Breast epithelium (tissue), 4 donors: ENCODE data around the gene BNIP2. TPM values are rescaled to one million over a fixed set of nuclear protein-coding genes. Genes with fewer than 3 reads are reported as not detected.

Experiments
- DNase-seq, 2 donors: peaks; one replicate each; pipeline ENCODE4 v3.0.0-alpha.2; 2019; ENCODE audit warnings: low spot score in 2 of 2
- H3K27ac ChIP-seq, 2 donors: fragments of 200-600 bp; sonication (generic) in 1 of 2; one replicate each; pipeline ENCODE4 v1.5.1; 2016 to 2019; ENCODE audit warnings: mild to moderate bottlenecking in 1 of 2
- H3K27me3 ChIP-seq, 2 donors: fragments of 200-600 bp; sonication (generic) in 1 of 2; one replicate each; pipeline versions ENCODE4 v1.5.1 to v1.6.0; 2017 to 2019; ENCODE audit warnings: control low read depth in 1 of 2, mild to moderate bottlenecking in 1 of 2
- H3K36me3 ChIP-seq: fragments of 200-600 bp; one replicate; pipeline ENCODE4 v1.5.1; 2019
- H3K4me1 ChIP-seq, 2 donors: fragments of 200-600 bp; sonication (generic); one replicate each; pipeline ENCODE4 v1.5.1; 2016 to 2019; ENCODE audit warnings: control low read depth in 1 of 2
- H3K4me3 ChIP-seq, 3 donors: fragments of 200-600 bp; sonication (generic); 1 replicate in 2 of 3; 2 replicates in 1 of 3; pipeline ENCODE4 v1.5.1; 2016 to 2019; ENCODE audit warnings: mild to moderate bottlenecking in 3 of 3, moderate library complexity in 2 of 3
- H3K9me3 ChIP-seq, 2 donors: fragments of 200-600 bp; sonication (generic) in 1 of 2; one replicate each; pipeline ENCODE4 v1.5.1; 2016 to 2019; ENCODE audit warnings: control low read depth in 1 of 2
- POLR2A ChIP-seq: fragments of 450-650 bp; IDR thresholded peaks from one replicate; pipeline ENCODE4 v1.6.1; 2016; ENCODE audit warnings: antibody characterized with exemption, mild to moderate bottlenecking, moderate library complexity
- POLR2AphosphoS5 ChIP-seq, 3 donors: sonication (generic); formaldehyde crosslinking; IDR thresholded peaks; one replicate each; pipeline ENCODE4 v1.6.1; 2017; ENCODE audit warnings: antibody characterized with exemption in 3 of 3
- intact Hi-C: fragments of 100-400 bp; cut with DNase I; formaldehyde crosslinking; loops from one replicate; pipeline ENCODE4 v1.15.1; 2023; ENCODE audit warnings: low total_unique reads
- total RNA-seq, 3 donors: library from RNA; depleted of rRNA; stranded (reverse); fragments of >200 nt; gene quantifications; one replicate each; pipeline ENCODE4 v1.1.0, GENCODE V29; 2016
- TF ChIP-seq, protein P1 (sequence below), 3 donors: fragments of 450-650 bp; IDR thresholded peaks; one replicate each; pipeline ENCODE4 v1.5.1; 2016 to 2017; ENCODE audit warnings: antibody characterized with exemption in 3 of 3, mild to moderate bottlenecking in 3 of 3, moderate library complexity in 3 of 3

BNIP2 gene
- total RNA-seq, 3 donors from 2014 or later = 167 TPM

DNA sequence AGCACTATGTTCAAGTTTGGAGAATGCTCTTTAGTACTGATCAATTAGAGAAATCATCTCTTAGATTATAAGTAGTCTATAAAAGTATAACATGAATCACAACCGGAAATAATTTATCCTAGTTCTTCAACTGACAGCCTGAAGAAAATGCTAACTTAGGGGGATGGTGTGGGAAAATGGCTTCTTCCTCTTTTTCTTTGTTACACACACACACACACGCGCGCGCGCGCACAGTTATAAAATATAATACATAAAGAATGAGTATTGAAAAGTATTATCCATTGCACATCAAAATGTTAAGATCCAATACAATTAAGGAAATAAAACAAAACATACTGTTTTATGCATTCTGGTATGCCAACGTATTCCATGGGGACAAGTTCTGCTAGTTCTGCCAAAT is 20.6 kb downstream of the BNIP2 start:
- peaks cover 7% of the 10 kb centered on the region for H3K36me3 ChIP-seq
- no peak overlapping the region for H3K27ac ChIP-seq
- no peak for DNase-seq
- H3K4me3 ChIP-seq = no peak overlapping the region
- TF ChIP-seq POLR2A = no peak
- intact Hi-C loops = no loop called here
- no peaks in the 10 kb centered on the region for H3K4me1 ChIP-seq
- H3K27me3 ChIP-seq = no peaks in the 10 kb centered on the region
- H3K9me3 ChIP-seq = no peaks in the 10 kb centered on the region

DNA sequence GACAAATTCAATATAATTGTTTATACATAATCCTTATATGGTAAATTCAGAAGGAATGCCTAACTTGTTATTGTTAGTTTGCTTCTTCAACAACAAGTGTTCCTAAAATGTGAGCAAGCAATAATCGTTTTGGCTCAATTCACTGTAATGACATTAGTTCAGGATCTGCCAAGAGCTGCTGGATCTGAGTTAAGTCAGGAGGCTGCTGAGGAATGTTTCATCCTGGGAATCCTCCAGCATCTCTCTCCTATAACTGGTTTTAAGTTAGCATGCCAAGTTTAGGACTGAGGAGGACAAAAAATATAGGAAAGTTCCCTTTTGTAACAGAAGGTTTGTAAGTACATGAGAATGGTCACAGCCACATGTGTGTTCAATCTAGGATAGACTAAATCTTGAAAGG is 26.9 kb downstream of the BNIP2 start:
- H3K9me3 ChIP-seq = no peaks in the 10 kb centered on the region
- H3K27ac ChIP-seq = no peak overlapping the region
- H3K27me3 ChIP-seq = no peaks in the 10 kb centered on the region
- no peaks in the 10 kb centered on the region for H3K36me3 ChIP-seq
- intact Hi-C loops = no loop called here
- no peak for DNase-seq
- no peak overlapping the region for H3K4me3 ChIP-seq
- TF ChIP-seq POLR2A = no peak
- H3K4me1 ChIP-seq = no peaks in the 10 kb centered on the region

DNA sequence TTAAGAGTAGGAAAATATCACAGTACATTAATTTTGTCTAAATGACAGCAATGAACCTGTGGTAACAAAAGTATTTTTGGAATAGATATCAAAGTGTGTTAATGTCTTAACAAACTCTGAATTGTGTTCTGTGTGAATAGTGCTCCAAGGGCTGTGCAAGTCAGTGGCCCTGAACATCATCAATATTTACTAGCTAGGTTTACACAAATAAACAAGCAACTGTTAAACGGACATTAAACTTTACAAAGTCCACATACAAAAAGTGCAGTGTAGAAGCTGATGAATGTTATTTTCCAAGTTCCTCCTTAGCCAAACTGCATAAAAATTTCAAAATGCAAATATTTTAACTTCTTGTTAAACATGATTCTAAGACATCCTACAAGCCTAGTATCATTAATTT is 29.8 kb downstream of the BNIP2 start:
- H3K4me1 ChIP-seq = peaks cover 0 to 6% of the 10 kb centered on the region in 2 donors
- H3K9me3 ChIP-seq = no peaks in the 10 kb centered on the region
- no peak overlapping the region for H3K4me3 ChIP-seq
- H3K27ac ChIP-seq = no peak overlapping the region
- intact Hi-C loops = no loop called here
- no peaks in the 10 kb centered on the region for H3K27me3 ChIP-seq
- DNase-seq = no peak
- no peaks in the 10 kb centered on the region for H3K36me3 ChIP-seq
- no peak for TF ChIP-seq POLR2AphosphoS5 (IDR thresholded peaks at IDR 0.05)
- no peak for TF ChIP-seq POLR2A
- TF ChIP-seq, protein P1, sequence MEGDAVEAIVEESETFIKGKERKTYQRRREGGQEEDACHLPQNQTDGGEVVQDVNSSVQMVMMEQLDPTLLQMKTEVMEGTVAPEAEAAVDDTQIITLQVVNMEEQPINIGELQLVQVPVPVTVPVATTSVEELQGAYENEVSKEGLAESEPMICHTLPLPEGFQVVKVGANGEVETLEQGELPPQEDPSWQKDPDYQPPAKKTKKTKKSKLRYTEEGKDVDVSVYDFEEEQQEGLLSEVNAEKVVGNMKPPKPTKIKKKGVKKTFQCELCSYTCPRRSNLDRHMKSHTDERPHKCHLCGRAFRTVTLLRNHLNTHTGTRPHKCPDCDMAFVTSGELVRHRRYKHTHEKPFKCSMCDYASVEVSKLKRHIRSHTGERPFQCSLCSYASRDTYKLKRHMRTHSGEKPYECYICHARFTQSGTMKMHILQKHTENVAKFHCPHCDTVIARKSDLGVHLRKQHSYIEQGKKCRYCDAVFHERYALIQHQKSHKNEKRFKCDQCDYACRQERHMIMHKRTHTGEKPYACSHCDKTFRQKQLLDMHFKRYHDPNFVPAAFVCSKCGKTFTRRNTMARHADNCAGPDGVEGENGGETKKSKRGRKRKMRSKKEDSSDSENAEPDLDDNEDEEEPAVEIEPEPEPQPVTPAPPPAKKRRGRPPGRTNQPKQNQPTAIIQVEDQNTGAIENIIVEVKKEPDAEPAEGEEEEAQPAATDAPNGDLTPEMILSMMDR (IDR thresholded peaks at IDR 0.05) = no peak

DNA sequence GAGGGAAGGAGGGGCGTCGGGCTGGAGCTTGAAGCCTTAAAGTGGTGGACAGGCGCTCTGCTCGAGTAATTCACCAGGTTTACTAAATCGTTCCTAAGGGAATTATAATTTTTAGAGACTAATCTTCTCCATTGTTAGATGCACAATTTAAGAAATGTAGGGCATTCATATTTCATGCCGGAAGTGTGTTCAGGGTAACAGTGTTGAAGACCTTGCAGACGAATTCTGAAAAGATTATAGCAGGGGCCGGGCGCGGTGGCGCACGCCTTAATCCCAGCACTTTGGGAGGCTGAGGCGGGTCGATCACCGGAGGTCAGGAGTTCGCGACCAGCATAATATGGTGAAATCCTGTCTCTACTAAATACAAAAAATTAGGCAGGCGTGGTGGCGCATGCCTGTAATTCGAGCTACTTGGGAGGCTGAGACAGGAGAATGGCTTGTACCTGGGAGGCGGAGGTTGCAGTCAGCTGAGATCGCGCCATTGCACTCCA is 31.4 kb downstream of the BNIP2 start:
- H3K4me3 ChIP-seq = peak overlapping the region; percentile 81 to 95 (median 86)
- no peaks in the 10 kb centered on the region for H3K27me3 ChIP-seq
- H3K36me3 ChIP-seq = no peaks in the 10 kb centered on the region
- H3K27ac ChIP-seq = peak overlapping the region in 1 of 2 donors; percentile 90
- TF ChIP-seq POLR2AphosphoS5 (IDR thresholded peaks at IDR 0.05) (no peak), POLR2A (no peak)
- TF ChIP-seq, protein P1 (IDR thresholded peaks at IDR 0.05) = no peak
- peaks cover 0 to 6% of the 10 kb centered on the region in 2 donors for H3K4me1 ChIP-seq
- H3K9me3 ChIP-seq = no peaks in the 10 kb centered on the region
- intact Hi-C loops = no loop called here
- DNase-seq = no peak

DNA sequence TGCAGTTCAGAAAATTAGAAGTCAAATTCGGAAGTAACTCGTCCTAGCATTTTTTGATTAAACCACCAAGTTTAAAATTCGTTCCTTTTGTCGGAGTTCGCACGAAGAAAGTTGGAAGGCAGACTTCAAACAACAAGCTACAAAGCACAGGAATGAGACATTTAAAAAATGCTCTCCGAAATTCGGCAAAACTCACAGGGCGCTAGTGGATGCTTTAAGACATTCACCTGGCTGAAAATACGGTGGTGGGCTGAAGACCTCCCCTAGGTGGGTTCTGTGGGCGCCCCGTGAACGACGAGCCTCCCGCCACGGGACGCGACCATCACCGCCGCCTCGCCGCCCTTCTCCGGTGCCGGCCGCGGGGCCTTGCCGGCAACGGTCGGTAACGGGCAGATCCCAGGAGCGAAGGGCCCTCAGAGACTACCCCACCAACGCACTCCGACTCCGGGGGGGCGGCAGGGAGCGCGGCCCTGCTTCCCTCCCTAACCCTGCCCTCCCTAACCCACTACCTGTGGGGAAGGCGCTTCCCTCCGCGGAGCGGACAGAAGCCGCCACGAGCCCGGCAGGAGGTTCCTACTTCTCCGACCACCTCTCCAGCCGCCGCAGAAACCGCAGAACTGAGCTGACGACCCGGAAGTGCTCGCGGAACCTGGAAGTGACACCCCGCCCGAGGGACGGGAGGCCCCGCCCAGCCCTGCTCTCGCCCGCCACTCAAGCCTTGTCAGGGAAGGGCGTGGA is 32.1 kb downstream of the BNIP2 start, which contains the start of gene GTF2A2:
GTF2A2 (minus strand) TSS at position 619 of the 738 bp plus-strand sequence. CDS start 5,238 bp downstream, outside the sequence.
- peak; percentile 54 for TF ChIP-seq POLR2A
- peak; percentile 58 to 84 (median 72) for TF ChIP-seq POLR2AphosphoS5 (IDR thresholded peaks at IDR 0.05)
- TF ChIP-seq, protein P1 (IDR thresholded peaks at IDR 0.05) = no peak
- Histone ChIP-seq H3K27ac (peak within 1 kb of the TSS; percentile 87 to 90), H3K27me3 (no peaks in the 10 kb centered on the region), H3K36me3 (no peaks in the 10 kb centered on the region), H3K4me1 (peaks cover 0 to 6% of the 10 kb centered on the region in 2 donors), H3K4me3 (peak within 1 kb of the TSS; percentile 81 to 95 (median 86)), H3K9me3 (no peaks in the 10 kb centered on the region)
- peak; percentile 91 to 92 for DNase-seq
- intact Hi-C loops = no loop called here

DNA sequence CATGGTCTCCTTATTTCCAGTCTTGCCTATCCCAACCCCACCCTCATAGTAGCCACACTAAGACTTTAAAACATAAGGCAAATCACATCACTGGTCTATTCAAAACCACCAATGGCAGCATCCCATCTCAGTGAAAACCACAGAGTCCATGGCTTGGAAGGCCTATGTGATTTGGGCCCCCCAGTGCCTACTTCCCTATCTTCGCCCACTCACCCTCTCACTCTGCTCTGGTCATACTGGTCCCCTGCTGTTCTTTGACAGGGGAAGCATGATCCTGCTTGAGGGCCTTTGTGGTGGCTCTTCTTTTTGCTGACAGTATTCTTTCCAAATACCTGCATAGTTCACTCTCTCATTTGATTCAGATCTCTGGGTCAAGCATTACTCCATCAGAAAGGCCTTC is 35.1 kb downstream of the BNIP2 start:
- intact Hi-C loops = no loop called here
- TF ChIP-seq POLR2AphosphoS5 (IDR thresholded peaks at IDR 0.05) = no peak
- TF ChIP-seq, protein P1 (IDR thresholded peaks at IDR 0.05) = no peak
- TF ChIP-seq POLR2A = no peak
- H3K27me3 ChIP-seq = no peaks in the 10 kb centered on the region

More for the DNA sequence above, 35.1 kb downstream of the BNIP2 start:
- H3K36me3 ChIP-seq = no peaks in the 10 kb centered on the region
- H3K9me3 ChIP-seq = no peaks in the 10 kb centered on the region
- H3K27ac ChIP-seq = no peak overlapping the region
- H3K4me1 ChIP-seq = peaks cover 0 to 6% of the 10 kb centered on the region in 2 donors
- DNase-seq = no peak
- no peak overlapping the region for H3K4me3 ChIP-seq
